Amygdala (tissue), 56 donors: ENCODE results near the gene PRM1.

Source experiments
- DNase-seq, 56 donors: peaks; one replicate each; lab custom pipeline; 2025; lab: John Stamatoyannopoulos, UW

Gene PRM1

DNA sequence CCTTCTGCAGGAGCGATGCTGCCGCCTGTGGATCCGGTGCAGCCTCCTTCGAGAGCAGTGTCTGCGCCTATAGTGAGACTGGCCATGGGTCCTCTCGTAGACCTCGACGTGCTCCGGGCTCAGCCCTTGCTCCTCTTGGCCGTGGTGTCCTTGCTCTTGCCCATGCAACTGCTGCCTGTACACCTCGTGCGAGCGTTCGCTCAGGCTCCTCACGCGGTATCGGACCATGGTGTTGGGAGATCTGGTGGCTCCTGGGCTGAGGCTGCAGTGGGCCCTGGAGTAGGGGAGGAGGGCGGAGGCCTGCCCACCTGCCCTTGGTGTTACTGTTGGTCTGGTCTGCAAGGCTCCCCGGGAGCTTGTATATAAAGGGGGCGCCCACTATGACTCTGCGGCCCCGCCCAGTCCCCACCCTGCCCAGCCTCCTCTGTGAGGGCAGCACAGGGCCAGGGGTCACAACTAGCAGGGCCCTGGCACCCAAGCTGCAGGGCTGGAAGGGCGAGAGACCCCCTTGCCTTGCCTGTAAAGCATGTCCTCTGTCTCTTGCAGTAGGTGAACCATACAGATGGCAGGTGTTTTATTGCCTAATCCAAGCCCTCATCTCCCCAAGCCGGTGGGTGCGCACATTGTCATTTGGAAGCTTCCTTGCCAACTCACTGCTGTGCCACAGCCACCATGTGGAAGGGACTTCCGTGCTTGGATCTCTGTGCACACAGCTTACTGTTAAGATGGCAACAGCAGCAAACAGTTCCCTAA lies 4.8 kb downstream of the PRM1 start, which contains the start of gene PRM2:
TSS of gene PRM2 (minus strand) at position 338 of the 753 bp plus-strand sequence. CDS start at position 228, 110 bp downstream.
- no peak for DNase-seq

DNA sequence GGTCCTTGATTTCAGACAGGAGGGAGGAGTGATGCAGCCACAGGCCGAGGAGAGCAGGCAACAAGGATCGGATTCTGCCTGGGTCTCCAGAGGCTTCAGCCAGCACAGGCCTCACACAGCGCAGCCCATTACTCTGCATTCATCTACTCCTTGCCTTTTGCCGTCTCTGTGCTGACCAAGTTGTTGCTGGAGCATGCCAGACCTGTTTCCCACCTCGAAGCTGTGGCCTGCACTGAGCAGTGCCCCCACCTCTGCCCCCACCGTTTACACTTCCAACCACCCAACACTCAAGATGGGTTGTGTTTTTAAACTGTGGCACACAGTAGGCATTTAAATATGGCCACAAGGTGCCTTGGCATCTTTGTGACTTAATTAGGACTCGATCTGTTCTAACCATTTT lies 6.2 kb downstream of the PRM1 start:
- DNase-seq, result no peak

GRCh38 chr16:11273721-11274324 lies 7.3 kb downstream of the PRM1 start:
- peak in 1 of 56 donors; percentile 4 for DNase-seq

DNA sequence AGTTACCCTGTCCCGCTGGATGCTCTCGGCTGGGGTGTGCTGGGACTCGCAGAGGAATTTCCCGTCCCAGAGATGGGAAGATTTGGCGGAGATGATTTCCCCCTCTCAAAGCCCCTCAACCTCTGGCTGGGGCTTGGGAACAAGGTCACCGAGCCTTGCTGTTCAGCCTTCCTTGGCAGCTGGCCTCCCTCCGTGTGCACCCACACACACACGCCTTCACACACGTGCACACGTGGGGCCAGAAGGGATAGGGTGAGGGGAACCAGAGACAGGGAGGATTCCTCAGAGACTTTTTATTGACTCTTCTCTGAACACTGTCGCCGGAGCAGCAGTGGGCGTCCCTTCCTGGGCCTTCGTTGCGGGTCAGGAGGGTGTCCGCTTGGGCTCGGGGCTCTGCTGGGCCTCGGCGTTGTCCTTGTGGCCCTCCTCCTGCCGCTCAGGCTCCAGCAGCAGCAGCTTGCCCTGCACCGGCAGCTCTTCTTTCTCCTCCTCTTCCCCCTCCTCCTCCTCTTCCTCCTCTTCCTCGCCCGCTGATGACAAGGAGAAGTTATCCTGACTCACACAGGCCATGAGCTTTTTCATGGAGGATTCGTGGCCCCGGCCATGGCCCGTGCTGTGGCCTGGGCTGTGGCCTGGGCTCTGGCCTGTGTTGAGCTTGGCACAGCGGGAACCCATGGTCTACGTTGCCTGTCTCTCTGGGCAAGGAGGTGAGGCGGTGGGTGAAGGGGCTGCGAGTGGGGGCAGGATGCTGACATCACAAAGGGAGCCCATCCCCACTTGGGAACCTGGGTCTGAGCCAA lies 8.0 kb downstream of the PRM1 start, which contains the start of gene PRM3:
TSS of gene PRM3 (minus strand) at position 709 of the 800 bp plus-strand sequence. CDS start at position 675, 34 bp downstream.
- DNase-seq, result no peak

GRCh38 chr16:11272484-11272883 lies 8.6 kb downstream of the PRM1 start:
- DNase-seq, result no peak

DNA sequence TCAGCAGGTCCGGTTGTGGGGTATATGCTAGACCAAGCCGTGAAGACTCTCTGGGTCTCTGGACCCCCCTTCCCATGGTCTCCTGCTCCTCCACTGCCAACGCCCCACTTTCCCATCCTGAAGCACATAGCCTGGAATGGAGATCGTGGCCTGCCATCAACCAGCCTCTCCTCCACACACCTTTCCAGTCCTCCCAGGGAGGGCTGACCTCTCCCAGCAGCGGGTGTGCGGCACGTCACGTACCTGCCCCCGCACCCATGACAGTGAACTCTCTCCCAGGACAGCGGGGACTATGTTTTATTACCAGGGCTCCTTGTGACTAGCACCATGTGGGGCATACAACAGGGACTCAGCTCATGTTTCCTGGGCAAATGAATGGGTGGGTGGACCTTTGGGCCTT lies 9.5 kb downstream of the PRM1 start:
- DNase-seq, result no peak

- no peak for DNase-seq
These were observed 10.4 kb downstream of the PRM1 start for GRCh38 chr16:11270602-11271162.

DNA sequence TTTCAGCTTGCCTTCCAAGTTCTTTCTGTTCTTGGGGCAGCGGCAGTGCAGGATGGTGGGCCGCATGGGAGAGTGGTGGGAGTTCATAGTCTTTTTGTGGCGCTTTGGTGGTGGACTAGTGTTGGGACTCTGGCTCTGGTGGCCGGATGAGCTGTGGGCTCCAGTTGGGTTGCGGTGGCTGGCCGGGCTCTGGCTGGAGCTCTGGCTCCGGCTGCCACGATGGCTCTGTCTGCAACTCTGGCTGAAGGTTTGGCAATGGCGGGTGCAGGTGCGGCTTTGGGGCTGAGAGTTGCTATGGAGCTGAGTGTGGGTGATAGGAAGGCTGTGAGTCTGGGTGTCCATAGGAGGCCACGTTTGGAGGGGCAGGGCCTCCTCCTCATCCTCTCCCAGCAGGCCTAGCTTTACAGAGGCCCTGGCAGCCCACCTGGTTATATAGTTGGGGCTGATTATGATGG lies 12.2 kb downstream of the PRM1 start, which contains the start of gene TNP2:
TSS of gene TNP2 (minus strand) at position 405 of the 455 bp plus-strand sequence. CDS start at position 342, 63 bp downstream.
- no peak for DNase-seq

DNA sequence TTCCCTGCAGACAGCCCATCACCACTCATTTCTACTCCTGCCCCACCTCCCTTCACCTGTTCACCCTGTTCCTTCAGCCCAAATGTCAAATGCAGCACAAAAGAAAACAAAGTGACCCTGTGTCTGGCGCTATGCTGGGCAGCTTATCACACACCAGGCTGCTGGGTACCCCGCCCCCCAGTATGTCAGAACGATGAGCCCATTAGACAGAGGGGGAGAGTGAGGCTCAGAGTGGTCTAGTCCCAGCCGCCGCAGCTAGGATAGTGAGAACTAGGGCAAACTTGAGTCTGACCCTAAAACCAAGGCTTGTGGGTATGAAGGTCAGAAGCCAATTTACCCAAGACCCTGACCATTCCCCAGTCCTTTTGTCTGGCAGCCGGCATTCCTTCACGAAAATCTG lies 16.0 kb downstream of the PRM1 start:
- DNase-seq, result no peak

DNA sequence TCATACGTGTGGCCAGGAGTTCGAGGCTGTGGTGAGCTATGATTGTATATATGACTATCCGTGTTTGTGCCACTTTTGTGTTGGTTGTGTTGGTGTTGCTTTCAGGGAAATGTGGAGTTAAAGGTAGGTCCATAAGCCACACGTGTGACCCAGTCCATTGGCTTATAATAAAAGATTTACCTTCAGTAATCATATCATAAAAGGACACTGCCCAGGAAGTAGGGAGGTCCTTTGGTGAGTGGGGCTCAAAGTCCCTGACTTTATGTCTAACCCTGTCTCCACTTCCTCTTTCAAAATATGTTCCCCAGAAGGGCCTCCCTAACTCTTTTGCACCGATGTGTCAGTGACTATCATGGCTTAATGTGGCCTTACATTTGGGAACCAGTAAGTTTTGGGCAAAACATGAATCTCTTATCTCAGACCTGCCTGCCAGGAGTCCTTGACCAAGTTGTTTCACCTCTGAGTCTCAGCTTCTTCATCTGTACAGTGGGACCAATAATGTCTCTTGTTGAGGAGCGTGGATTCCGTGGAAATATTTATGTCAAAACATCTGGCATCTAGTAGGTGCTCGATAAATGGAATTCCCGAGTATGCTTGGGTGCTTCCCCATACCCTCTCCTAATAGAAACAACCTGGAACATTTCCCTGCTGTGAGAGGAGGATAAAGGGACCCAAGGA lies 16.8 kb downstream of the PRM1 start:
- DNase-seq, result no peak

- DNase-seq, result no peak
These were observed 17.4 kb downstream of the PRM1 start for GRCh38 chr16:11263737-11264136.

DNA sequence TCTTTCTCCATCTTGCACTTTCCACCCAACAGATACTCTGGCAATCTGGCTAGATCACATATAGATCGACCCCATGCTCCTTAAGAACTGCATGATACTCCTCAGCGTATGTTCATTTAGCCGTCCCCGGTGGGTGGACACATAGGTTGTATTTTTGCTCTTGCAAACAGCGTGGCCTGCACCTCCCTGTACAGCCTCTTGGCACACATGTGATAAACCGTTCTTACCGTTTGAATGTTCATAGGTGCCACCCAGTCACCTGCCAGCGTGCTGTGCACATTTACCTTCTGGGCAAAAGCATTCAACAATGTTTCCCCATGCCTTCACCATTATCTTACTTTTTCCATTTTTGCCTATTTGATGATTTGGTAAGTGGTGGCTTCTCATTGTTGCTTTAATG lies 18.2 kb downstream of the PRM1 start:
- no peak for DNase-seq

- DNase-seq, result no peak
These were observed 20.5 kb downstream of the PRM1 start for GRCh38 chr16:11260596-11260966.

DNA sequence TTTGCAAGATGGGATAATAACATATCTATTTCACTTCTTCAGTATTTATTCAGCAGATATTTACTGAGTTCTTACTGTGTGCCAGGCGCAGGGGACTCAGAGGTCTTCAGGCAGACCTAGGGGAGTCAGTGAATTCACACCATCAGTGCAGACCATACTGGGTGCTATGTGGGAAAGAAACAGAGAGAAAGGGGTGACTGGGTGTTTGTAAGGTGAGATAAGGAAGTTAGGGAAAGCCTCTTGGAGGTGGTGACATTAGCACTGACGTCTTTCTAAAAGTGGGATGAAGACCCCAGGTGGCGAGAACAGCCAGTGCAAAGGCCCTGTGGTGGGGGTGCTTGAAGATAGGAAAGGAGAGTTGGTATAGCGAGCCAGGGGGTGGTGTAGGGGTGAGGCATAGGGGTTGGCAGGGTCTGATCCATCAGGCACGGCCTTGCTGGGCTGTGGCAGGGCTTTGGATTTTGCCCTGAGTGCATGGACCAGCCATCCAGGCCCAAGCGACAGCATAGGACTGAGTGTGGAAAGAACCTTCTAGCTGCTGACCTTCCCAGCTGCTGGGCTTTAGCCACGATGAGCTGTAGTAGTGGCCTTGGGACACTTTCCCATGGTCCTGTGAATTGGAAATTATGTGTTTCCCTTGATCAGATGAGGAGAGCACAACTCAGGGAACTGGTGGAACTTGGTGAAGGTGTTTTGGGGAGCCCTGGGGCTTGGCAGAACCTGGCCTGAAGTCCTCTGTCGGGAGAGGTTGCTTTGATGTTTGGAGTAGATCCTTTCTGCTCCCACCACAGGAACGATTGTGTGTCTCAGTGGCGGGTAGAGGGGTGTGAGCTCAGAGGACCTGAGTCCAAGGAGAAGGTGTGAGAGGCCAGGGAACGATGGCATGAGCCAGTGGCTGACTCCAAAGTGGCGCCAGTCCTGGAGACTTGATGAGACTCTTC lies 21.2 kb downstream of the PRM1 start:
- no peak for DNase-seq

DNA sequence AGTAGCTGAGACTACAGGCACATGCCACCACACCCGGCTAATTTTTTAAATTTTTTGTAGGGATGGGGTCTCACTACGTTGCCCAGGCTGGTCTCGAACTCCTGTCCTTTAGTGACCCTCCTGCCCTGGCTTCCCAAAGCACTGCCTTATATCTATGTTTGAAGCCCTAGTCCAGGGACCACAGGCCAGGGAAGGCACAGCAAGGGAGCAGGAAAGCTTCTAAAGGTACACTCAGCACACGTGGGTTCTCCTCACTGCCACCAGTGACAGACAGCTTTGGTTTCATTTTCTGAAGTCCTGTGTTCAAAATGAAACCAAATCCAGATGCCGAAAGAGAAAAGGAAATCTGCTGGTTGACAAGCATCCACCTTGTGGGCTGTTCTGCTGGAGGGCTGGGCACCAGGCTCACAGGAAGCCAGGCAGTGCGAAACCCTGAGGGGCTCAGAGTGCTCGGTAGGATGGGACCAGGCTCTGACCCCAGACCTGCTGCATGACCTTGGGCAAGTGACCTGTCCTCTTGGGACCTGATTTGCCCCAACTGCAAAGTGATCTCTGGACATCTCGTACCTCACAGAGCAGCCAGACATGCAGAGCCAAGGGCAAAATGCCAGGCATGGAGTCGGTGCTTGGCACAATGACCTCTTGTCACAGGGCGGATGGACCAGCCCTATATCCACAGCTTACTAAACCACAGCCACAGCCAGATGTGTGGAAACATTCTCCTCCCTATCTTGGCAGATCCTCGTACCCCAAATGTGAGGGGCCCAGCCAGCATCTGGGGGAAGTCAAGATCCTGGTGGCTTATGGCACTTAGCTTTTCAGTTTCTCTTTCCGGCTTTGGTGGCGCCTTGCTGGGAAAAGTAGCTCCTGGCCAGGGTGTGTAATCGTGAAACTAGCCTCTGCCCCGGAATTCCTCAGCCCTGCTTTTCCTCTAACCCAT lies 22.3 kb downstream of the PRM1 start:
- DNase-seq, result peak in 49 of 56 donors; percentile 4 to 86 (median 42)

DNA sequence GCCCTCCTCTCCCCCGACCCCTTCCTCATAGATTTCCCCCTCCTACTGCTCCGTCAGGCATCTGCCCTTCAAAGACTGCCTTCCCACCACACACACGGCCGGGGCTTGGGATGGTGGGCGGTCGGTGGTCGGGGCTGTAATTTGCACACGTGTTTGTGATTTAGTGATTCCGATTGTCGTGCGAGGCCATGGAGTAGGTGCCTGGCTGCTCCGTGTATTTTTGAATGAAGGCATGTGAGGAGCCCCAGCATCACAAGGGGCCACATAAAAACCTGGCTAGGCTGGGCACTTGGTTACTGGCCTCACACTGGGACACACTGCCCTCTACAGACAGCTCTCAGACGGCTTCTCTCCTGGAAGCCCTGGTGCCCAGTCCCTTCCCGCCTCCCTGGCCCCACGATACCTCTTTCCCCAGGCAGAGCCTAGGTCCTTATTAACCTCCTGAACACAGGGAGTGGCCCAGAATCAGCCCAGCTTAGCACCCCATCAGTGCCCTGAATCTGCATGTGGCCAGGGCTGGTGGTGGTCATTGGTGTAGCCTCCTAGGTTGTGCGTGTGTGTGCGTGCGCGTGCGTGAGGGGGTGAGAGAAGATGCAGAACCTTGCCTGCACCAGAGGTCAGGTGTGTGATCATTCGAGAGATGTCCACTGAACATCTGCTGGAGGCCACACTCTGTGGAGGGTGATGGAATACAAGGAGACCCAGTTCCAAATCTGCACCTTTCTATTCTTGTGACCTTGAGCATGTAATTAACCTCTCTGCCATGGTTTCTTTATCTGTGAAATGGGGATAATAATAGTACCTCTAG lies 23.8 kb downstream of the PRM1 start:
- peak in 50 of 56 donors; percentile 13 to 82 (median 48) for DNase-seq

GRCh38 chr16:11256661-11257130 lies 24.4 kb downstream of the PRM1 start:
- peak in 19 of 56 donors; percentile 12 to 54 (median 36) for DNase-seq
